GM12878 (cell line): Measurements from ENCODE around the gene NKAIN4. TPM values are rescaled to one million over a fixed set of nuclear protein-coding genes. Genes with fewer than 3 reads are reported as not detected.

Experiments
- ATAC-seq: fragments of 200-7000 bp; cut with Tn5 transposase; 3 replicates; pipeline ENCODE4 v1.9.1; 2020; ENCODE audit warnings: mild to moderate bottlenecking, moderate library complexity
- BruUV-seq: library from RNA; stranded (reverse); fragments of 400-500 nt; replicated peaks from 2 replicates; lab custom pipeline; 2021; lab: Mats Ljungman, UMichigan
- CTCF ChIA-PET: fragments of 300-600 bp; sonication (Branson Sonifier 250); formaldehyde crosslinking; extraction: SDS; loops from one replicate; lab custom pipeline; 2021; ENCODE audit warnings: inconsistent platforms; lab: Yijun Ruan, JAX
- POLR2A ChIA-PET: fragments of 350-600 bp; formaldehyde crosslinking; extraction: SDS; loops from one replicate; lab custom pipeline; 2021; ENCODE audit warnings: inconsistent platforms; lab: Charles Lee
- RAD21 ChIA-PET: fragments of 300-600 bp; sonication (Branson Sonifier 250); formaldehyde crosslinking; loops from one replicate; lab custom pipeline; 2023; ENCODE audit warnings: antibody characterized with exemption; ENCODE audit not compliant: unreplicated experiment; lab: Charles Lee
- SMC1A ChIA-PET: fragments of 300-600 bp; sonication (Branson Sonifier 250); formaldehyde crosslinking; loops from one replicate; lab custom pipeline; 2023; ENCODE audit not compliant: unreplicated experiment, uncharacterized antibody; lab: Charles Lee
- DNase-seq: peaks from one replicate; pipeline ENCODE4 v3.0.0-alpha.2; 2011; ENCODE audit warnings: low read depth, low spot score
- FAIRE-seq: peaks from 3 replicates; lab custom pipeline; 2011; peaks lifted over from hg19 to GRCh38; lab: Jason Lieb, UNC
- H2AFZ ChIP-seq: 2 replicates; pipeline ENCODE4 v1.6.0; 2011; ENCODE audit warnings: low read depth, low read length, control low read depth; ENCODE audit not compliant: control insufficient read depth
- H3K27ac ChIP-seq: 2 replicates; pipeline ENCODE4 v1.5.1; 2011; ENCODE audit warnings: control low read depth; ENCODE audit not compliant: control insufficient read depth, insufficient read depth
- H3K27me3 ChIP-seq, 2 experiments: replicated peaks in 1 of 2; 2 replicates each; pipeline versions ENCODE4 v1.6.0 to v1.6.1; 2011; ENCODE audit warnings: low read length in 1 of 2; ENCODE audit not compliant: control insufficient read depth in 2 of 2, insufficient read depth in 2 of 2
- H3K36me3 ChIP-seq, 2 experiments: 2 replicates each; pipeline ENCODE4 v1.5.1; 2011; ENCODE audit warnings: low read length in 1 of 2; ENCODE audit not compliant: control insufficient read depth in 2 of 2, insufficient read depth in 2 of 2
- H3K4me1 ChIP-seq: 2 replicates; pipeline ENCODE4 v1.6.1; 2011; ENCODE audit warnings: mild to moderate bottlenecking, low read length, moderate library complexity, mixed read lengths; ENCODE audit not compliant: control insufficient read depth, insufficient read depth
- H3K4me2 ChIP-seq: 2 replicates; pipeline ENCODE4 v1.6.0; 2011; ENCODE audit warnings: control low read depth; ENCODE audit not compliant: control insufficient read depth, insufficient read depth
- H3K4me3 ChIP-seq: fragments of 200-600 bp; sonication (generic); 2 replicates; pipeline ENCODE4 v1.5.1; 2016
- H3K79me2 ChIP-seq: 2 replicates; pipeline ENCODE4 v1.6.0; 2011; ENCODE audit warnings: low read length; ENCODE audit not compliant: control insufficient read depth, insufficient read depth
- H3K9ac ChIP-seq: 2 replicates; pipeline ENCODE4 v1.8.0; 2011; ENCODE audit warnings: low read length, control low read depth, mixed read lengths; ENCODE audit not compliant: control insufficient read depth, insufficient read depth
- H3K9me3 ChIP-seq: replicated peaks from 3 replicates; pipeline ENCODE4 v1.5.1; 2011; ENCODE audit warnings: mild to moderate bottlenecking, low read length; ENCODE audit not compliant: control insufficient read depth, insufficient read depth
- H4K20me1 ChIP-seq: 2 replicates; pipeline ENCODE4 v1.6.0; 2011; ENCODE audit not compliant: control insufficient read depth, insufficient read depth
- ATF7 ChIP-seq: fragments of 450-650 bp; IDR thresholded peaks from 2 replicates; pipeline ENCODE4 v1.6.1; 2016; ENCODE audit warnings: low read depth, mild to moderate bottlenecking
- CHD2 ChIP-seq: IDR thresholded peaks from 2 replicates; pipeline ENCODE4 v1.6.1; 2011; ENCODE audit warnings: low read depth, low read length, improper control_type of control experiment, borderline replicate concordance
- CREB1 ChIP-seq: IDR thresholded peaks from 2 replicates; pipeline ENCODE4 v1.6.1; 2012; ENCODE audit warnings: low read depth, mild to moderate bottlenecking, inconsistent platforms
- CTCF ChIP-seq, 3 experiments: IDR thresholded peaks in 2 of 3; conservative IDR thresholded peaks in 1 of 3; 2 replicates each; pipeline ENCODE4 v1.5.1; 2011; ENCODE audit warnings: low read depth in 3 of 3, low read length in 3 of 3, mild to moderate bottlenecking in 3 of 3, control low read depth in 2 of 3, moderate library complexity in 2 of 3, inconsistent platforms in 1 of 3, mixed read lengths in 1 of 3; ENCODE audit not compliant: control insufficient read depth in 2 of 3, insufficient read depth in 1 of 3; ENCODE audit errors: extremely low read depth in 1 of 3
- CUX1 ChIP-seq: IDR thresholded peaks from 2 replicates; pipeline ENCODE4 v1.6.1; 2012; ENCODE audit warnings: improper control_type of control experiment, low read depth, low read length; ENCODE audit not compliant: insufficient replicate concordance
- EED ChIP-seq: sonication (generic); IDR thresholded peaks from 2 replicates; pipeline ENCODE4 v1.6.1; 2016; ENCODE audit warnings: antibody characterized with exemption, low read depth
- ELK1 ChIP-seq: IDR thresholded peaks from 2 replicates; pipeline ENCODE4 v1.6.1; 2012; ENCODE audit warnings: low read depth, low read length, improper control_type of control experiment
- HDGF ChIP-seq: fragments of 450-650 bp; IDR thresholded peaks from 2 replicates; pipeline ENCODE4 v1.6.1; 2016; ENCODE audit warnings: antibody characterized with exemption
- LARP7 ChIP-seq: fragments of 450-650 bp; IDR thresholded peaks from 2 replicates; pipeline ENCODE4 v1.6.1; 2017; ENCODE audit warnings: mild to moderate bottlenecking
- NFXL1 ChIP-seq: fragments of 450-650 bp; IDR thresholded peaks from 2 replicates; pipeline ENCODE4 v1.6.1; 2017; ENCODE audit warnings: antibody characterized with exemption, mild to moderate bottlenecking, borderline replicate concordance
- RCOR1 ChIP-seq: conservative IDR thresholded peaks from 2 replicates; pipeline ENCODE4 v1.6.1; 2012; ENCODE audit warnings: low read depth, low read length, improper control_type of control experiment
- RUNX3 ChIP-seq: IDR thresholded peaks from 2 replicates; pipeline ENCODE4 v1.6.1; 2012; ENCODE audit warnings: low read length, inconsistent platforms
- SIX5 ChIP-seq: IDR thresholded peaks from 2 replicates; pipeline ENCODE4 v1.6.1; 2011; ENCODE audit warnings: mild to moderate bottlenecking, low read depth, low read length, moderate library complexity; ENCODE audit not compliant: severe bottlenecking
- SREBF2 ChIP-seq: IDR thresholded peaks from 2 replicates; pipeline ENCODE4 v1.6.1; 2012; ENCODE audit warnings: mild to moderate bottlenecking, low read length
- SUZ12 ChIP-seq: fragments of 200-600 bp; sonication (generic); IDR thresholded peaks from one replicate; pipeline ENCODE4 v1.6.1; 2018; ENCODE audit warnings: antibody characterized with exemption, mild to moderate bottlenecking; ENCODE audit not compliant: unreplicated experiment
- USF1 ChIP-seq: IDR thresholded peaks from 2 replicates; pipeline ENCODE4 v1.6.1; 2011; ENCODE audit warnings: borderline replicate concordance, low read depth, mild to moderate bottlenecking, moderate library complexity, mixed read lengths, low read length; ENCODE audit not compliant: insufficient read depth; ENCODE audit errors: extremely low read length
- ZNF274 ChIP-seq: IDR thresholded peaks from one replicate; pipeline ENCODE4 v1.8.0; 2011; ENCODE audit not compliant: insufficient read length, insufficient read depth
- WGBS: methylation state at CpG from one replicate; pipeline ENCODE4 v1.1.6; 2016; ENCODE audit warnings: low lambda C conversion rate; ENCODE audit not compliant: insufficient replicate concordance, insufficient coverage; ENCODE audit errors: missing lambda C conversion rate; 5-methylcytosine and 5-hydroxymethylcytosine counted together
- in situ Hi-C: fragments of 300-500 bp; cut with MboI; formaldehyde crosslinking; loops from 9 replicates; pipeline ENCODE4 v1.14.3; 2018; ENCODE audit warnings: mixed read lengths
- intact Hi-C: fragments of 100-400 bp; cut with micrococcal nuclease; formaldehyde crosslinking; loops from one replicate; pipeline ENCODE4 v1.14.2; 2022; ENCODE audit not compliant: unreplicated experiment
- polyA plus RNA-seq, 11 experiments: library from polyadenylated mRNA; depleted of rRNA in 4 of 11; unstranded in 6 of 11; stranded (reverse) in 5 of 11; fragments of >200 nt; fragmentation: Nextera tagmentation in 4 of 11; fragmentation: Illumina TruSeq in 1 of 11; extraction: Ambion mirVana in 4 of 11; extraction: Trizol in 1 of 11; gene quantifications; 1 replicate in 1 of 11; 2 replicates in 10 of 11; pipeline versions ENCODE4 v1.2.1 to v1.2.3, GENCODE V29; 2011 to 2016; ENCODE audit warnings: inconsistent platforms in 2 of 11, missing spikeins in 2 of 11, low read depth in 1 of 11
- total RNA-seq, 4 experiments: library from RNA; depleted of rRNA in 3 of 4; stranded (reverse); fragments of >200 nt in 3 of 4; fragmentation: Illumina TruSeq in 1 of 4; extraction: Trizol in 1 of 4; gene quantifications; 2 replicates each; pipeline versions ENCODE4 v1.2.1 to v1.2.3, GENCODE V29; 2013 to 2021

Gene NKAIN4
- total and polyA plus RNA-seq, 10 of the 15 experiments (the other 5 are each of a cell fraction or from before 2014, with no cell fraction given) = 0.11 TPM; not detected in 9

- Histone ChIP-seq H3K9me3 (no peaks in the 10 kb centered on the region), H4K20me1 (peaks cover 9% of the 10 kb centered on the region; the same call in 1 of the 2 replicates), H3K4me1 (no peaks in the 10 kb centered on the region), H3K27me3 (no peaks in the 10 kb centered on the region), H3K9ac (no peak overlapping the region), H2AFZ (no peak overlapping the region), H3K4me3 (no peak overlapping the region), H3K36me3 (peaks cover 31 to 38% of the 10 kb centered on the region in 2 experiments), H3K4me2 (no peak overlapping the region), H3K79me2 (peaks cover 17% of the 10 kb centered on the region), H3K27ac (no peak overlapping the region)
- intact Hi-C loops (no loop called here), in situ Hi-C loops (no loop called here)
- no TSS peak for BruUV-seq
- ATAC-seq (no peak), DNase-seq (no peak), FAIRE-seq (no peak)
- ChIA-PET CTCF (interaction anchor here (0.9 kb wide), 1 partner anchor 17 kb away, joined by 3 read pairs; no protein-coding TSS in a partner anchor), SMC1A (no interaction called here), RAD21 (no interaction called here), POLR2A (no interaction called here)
- 99% methylated on average over 11 of the region's 11 CpGs for WGBS
- TF ChIP-seq ELK1 = no peak
- no peak for TF ChIP-seq ATF7
- TF ChIP-seq RCOR1 = no peak
- TF ChIP-seq LARP7 = no peak
- no peak for TF ChIP-seq SREBF2
- no peak for TF ChIP-seq SIX5
- TF ChIP-seq CTCF (IDR thresholded peaks at IDR 0.05 in 2 of 3, conservative IDR thresholded peaks at IDR 0.05 in 1 of 3; ENCODE audit: control insufficient read depth in 2 of 3, extremely low read depth in 1 of 3, insufficient read depth in 1 of 3, low read depth in 3 of 3, low read length in 3 of 3) = no peak
- TF ChIP-seq RUNX3 = no peak
- no peak for TF ChIP-seq HDGF
- no peak for TF ChIP-seq SUZ12
- no peak for TF ChIP-seq EED
- no peak for TF ChIP-seq USF1
- no peak for TF ChIP-seq CHD2
- no peak for TF ChIP-seq NFXL1
- TF ChIP-seq ZNF274 = no peak
- TF ChIP-seq CUX1 = no peak
- TF ChIP-seq CREB1 = no peak
Observed at GRCh38 chr20:63206878-63207277, 47.4 kb downstream of the NKAIN4 start.
